PC-9 (cell line): ENCODE measurements around the gene APEH.

Source experiments
- EZH2 ChIP-seq: fragments of 200-600 bp; sonication (generic); IDR thresholded peaks from 2 replicates; pipeline ENCODE4 v1.8.0; 2017; ENCODE audit warnings: antibody characterized with exemption, low read depth
- TF ChIP-seq, protein P1 (sequence below): fragments of 200-600 bp; sonication (generic); conservative IDR thresholded peaks from 2 replicates; pipeline ENCODE4 v1.6.1; 2017; ENCODE audit warnings: mixed run types, antibody characterized with exemption, mild to moderate bottlenecking, moderate library complexity

- TF ChIP-seq, protein P1, sequence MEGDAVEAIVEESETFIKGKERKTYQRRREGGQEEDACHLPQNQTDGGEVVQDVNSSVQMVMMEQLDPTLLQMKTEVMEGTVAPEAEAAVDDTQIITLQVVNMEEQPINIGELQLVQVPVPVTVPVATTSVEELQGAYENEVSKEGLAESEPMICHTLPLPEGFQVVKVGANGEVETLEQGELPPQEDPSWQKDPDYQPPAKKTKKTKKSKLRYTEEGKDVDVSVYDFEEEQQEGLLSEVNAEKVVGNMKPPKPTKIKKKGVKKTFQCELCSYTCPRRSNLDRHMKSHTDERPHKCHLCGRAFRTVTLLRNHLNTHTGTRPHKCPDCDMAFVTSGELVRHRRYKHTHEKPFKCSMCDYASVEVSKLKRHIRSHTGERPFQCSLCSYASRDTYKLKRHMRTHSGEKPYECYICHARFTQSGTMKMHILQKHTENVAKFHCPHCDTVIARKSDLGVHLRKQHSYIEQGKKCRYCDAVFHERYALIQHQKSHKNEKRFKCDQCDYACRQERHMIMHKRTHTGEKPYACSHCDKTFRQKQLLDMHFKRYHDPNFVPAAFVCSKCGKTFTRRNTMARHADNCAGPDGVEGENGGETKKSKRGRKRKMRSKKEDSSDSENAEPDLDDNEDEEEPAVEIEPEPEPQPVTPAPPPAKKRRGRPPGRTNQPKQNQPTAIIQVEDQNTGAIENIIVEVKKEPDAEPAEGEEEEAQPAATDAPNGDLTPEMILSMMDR = no peak; the same call in 1 of the 2 replicates
- no peak for TF ChIP-seq EZH2
Measured at GRCh38 chr3:49700453-49701128, 26.4 kb downstream of the APEH start.
